Kidney capillary endothelial cell (primary cell): ENCODE data around the gene ZNF653.
A peak's percentile ranks its signal among the peaks of the same experiment; 100 is the strongest.

Experiments
- DNase-seq: peaks from one replicate; pipeline ENCODE4 v3.0.0-alpha.2; 2018; ENCODE audit warnings: low spot score

ZNF653 gene

DNA sequence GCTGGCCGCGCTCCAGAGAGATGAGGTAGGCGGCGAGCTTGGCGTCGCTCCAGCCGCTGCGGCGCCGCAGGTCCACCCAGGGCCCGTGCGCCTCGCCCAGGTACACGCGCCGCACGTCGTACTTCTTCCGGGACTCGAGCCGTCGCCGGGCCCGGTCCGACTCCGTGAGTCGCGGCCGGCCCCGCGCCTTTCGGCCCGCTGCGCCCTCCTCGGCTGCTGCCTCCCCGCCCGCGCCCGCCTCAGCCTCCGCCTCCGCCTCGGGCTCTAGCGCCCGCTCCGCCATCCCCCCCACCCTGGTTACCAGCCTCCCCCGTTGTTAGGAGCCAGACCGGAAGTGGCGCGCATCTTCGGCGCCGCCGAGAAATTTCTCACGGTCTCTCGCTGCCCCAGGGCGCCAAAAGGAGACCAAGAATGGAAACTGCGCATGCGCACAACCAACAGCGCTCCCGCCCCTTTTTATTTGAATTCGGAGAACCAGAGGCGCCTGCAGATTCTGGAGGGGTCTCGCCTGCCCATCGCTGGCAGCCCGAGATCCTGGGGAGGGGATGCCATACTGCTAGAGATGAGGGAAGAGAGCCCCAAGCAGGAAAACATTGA lies at the start of gene ZNF653:
ZNF653 (minus strand) TSS at position 336 of the 597 bp plus-strand sequence; CDS start at position 283, 53 bp downstream.
- DNase-seq, result peak; percentile 91

- DNase-seq, result no peak
These were observed 49.6 kb upstream of the ZNF653 start for GRCh38 chr19:11555246-11555645.

DNA sequence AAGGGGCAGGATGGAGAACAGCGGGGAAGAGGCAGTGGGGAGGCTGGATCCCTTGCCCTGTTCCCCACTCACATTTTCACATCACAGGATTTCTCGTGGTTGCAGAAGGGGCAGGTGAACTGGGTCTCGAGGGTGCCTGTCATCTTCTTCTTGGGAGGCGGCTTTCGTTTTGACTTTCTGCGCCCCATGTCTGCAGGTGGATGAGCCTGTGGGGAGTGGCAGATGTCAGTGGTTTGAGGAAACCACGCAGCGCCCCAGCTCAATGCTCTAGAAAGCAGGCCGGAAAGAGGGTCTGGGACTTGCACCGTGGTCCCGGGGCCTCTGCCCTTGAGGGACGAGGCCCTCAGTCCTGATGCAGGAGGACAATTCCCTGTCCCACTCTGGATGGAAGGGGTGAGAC lies 48.5 kb upstream of the ZNF653 start:
- DNase-seq, result no peak

- no peak for DNase-seq
These were observed 47.2 kb upstream of the ZNF653 start for GRCh38 chr19:11552666-11553372.

DNA sequence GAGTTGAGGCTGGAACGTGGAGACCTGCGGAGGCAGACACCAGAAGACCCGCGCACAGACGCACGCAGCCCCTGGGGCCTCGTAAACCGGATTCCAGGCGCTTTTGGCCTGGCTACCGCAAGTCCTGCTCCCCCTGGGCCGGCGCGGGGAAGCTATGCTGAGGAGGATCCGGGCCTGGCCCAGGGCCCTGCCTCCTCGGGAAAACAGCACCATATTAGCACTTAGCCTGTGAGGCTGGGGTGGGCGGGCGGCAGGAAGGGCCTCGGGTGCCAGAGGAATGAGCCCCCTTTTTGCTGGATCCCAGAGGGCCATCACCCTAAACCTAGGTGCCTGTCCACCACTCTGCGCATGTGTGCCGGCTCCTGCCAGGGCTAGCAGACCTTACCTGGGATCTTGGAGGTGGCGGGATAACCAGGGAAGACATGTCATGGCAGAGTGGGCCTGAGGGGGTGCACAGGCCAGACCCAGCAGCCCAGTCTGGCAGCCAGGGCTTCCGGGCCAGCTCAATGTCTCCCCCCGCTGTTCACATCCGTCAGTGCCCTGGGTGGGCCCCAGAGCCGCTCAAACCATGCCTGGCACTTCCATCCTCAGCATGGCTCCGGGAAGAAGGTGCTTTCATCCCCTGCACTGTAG lies 46.1 kb upstream of the ZNF653 start:
- DNase-seq, result no peak

DNA sequence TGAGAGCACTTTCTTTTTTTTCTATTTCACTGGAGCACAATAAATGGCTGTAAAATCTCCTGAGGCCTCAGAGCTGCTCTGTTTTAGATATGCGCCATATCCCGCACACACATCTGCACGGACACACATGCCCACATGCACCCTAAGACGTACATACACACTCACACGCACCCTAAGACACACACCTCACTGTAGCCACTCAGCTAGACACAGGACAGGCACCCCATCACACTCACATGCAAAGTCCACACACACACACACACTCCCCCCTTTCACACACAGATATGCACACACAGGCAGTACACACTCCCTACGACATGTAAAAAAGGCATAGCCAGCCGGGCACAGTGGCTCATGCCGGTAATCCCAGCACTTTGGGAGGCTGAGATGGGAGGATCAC lies 44.6 kb upstream of the ZNF653 start:
- DNase-seq, result no peak

- DNase-seq, result no peak
These were observed 43.8 kb upstream of the ZNF653 start for GRCh38 chr19:11549386-11549953.

GRCh38 chr19:11547929-11548700 lies 42.5 kb upstream of the ZNF653 start:
- DNase-seq, result no peak

DNA sequence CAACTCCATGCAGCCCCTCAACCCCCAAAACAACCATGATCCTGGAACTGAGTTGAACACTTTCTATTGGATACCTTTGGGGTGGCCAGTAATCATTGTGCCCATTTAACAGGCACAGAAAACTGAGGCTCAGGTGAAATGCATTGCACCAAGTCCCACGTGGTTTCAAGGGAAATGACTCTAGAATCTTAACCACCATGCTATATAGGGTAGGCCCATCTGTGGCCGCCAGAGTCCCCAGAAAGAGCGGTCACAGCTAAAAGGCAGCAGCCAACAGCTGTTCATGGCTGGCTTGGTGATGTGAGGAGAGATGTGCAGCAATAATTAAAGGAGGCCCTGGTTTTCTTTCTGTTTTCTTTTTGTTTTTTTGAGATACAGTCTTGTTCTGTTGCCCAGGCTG lies 35.6 kb upstream of the ZNF653 start:
- no peak for DNase-seq

DNA sequence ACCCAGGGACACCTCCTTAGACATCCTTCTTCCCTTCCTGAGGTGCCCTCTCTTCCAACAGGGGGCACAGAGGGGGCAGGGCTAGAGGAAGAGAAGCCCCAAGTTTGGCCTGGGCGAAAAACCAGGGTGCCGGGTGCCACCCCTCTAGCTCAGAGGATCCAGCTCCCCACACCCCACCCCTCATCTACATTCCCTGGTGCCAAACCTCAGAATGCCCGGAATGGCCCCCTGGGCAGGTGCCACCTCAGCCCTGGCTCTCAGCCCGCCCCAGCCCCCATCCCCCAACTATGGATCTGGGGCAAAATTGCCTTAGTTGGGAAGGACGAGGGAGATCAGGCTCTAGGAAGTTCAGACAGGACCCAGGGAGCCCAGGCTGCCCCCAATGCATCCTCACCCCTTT lies 35.0 kb upstream of the ZNF653 start:
- no peak for DNase-seq

DNA sequence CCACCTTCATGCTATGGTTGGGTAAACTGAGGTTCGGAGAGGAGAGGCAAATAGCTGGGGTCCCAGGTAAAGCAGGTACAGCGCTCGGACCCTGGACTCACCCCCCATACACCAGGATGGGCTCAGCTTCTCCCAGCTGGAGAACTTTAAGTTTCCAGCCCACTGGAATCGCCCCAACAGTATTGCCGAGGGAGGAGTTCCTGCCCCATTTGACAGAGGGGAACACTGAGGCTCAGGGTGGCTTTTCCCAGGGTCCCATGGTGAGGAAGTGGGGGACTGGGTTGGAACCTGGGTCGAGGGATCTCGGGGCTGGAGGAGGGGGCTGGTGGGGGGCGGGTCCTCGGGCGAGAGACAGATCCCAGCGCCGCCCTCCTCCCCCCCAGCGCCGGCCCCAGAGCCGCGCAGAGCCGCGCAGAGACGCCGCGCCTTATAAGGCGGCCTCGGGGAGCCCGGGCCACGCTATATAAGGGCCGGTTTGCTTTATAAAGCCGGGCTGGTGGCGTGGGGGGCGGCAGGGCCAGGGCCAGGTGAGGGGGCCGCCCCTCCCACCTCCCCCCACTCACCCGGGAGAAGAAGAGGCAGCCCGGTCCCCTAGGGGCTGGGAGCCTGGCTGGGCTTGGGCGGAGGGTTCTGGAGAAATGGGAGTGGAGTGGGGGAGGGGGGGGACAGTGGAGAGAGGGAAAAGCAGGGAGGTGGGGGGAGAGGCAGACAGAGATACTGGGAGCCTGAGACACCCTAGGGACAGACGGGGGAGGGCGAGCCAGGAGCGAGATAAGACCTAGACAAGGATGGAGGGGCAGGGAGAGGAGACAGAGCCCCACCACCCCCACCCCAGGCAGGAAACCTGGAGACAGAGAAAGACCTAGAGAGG lies 34.1 kb upstream of the ZNF653 start:
- no peak for DNase-seq

GRCh38 chr19:11538232-11539036 lies 32.8 kb upstream of the ZNF653 start, which contains the start of gene CNN1:
Gene CNN1, plus strand, starts transcription at chr19:11538851. Its CDS starts 77 bp downstream, at chr19:11538928.
- DNase-seq, result no peak

GRCh38 chr19:11535792-11536595 lies 30.4 kb upstream of the ZNF653 start:
- DNase-seq, result peak; percentile 88

GRCh38 chr19:11534948-11535347 lies 29.3 kb upstream of the ZNF653 start:
- no peak for DNase-seq

- no peak for DNase-seq
These were observed 28.9 kb upstream of the ZNF653 start for GRCh38 chr19:11534538-11534937.

- DNase-seq, result peak; percentile 46
These were observed 24.8 kb upstream of the ZNF653 start for GRCh38 chr19:11530432-11530831.

GRCh38 chr19:11528551-11529341 lies 23.1 kb upstream of the ZNF653 start, which contains the start of gene ECSIT:
Gene ECSIT, minus strand, starts transcription at chr19:11529134. Its CDS starts 9,964 bp downstream, at chr19:11519170.
- peak; percentile 99 for DNase-seq

- DNase-seq, result no peak
These were observed 13.5 kb upstream of the ZNF653 start for GRCh38 chr19:11519138-11519537.
